Stomach (tissue), 9 donors: Measurements from ENCODE around the gene CRYBA2. TPM values are rescaled to one million over a fixed set of nuclear protein-coding genes. Genes with fewer than 3 reads are reported as not detected.

Experiments used
- DNase-seq, 2 donors: peaks; one replicate each; pipeline versions ENCODE4 v3.0.0 to v3.0.0-alpha.2; 2013 to 2019
- H3K27ac ChIP-seq, 5 donors: fragments of 200-600 bp in 4 of 5; sonication (generic) in 4 of 5; one replicate each; pipeline ENCODE4 v1.5.1; 2013 to 2019; ENCODE audit warnings: mild to moderate bottlenecking in 1 of 5, moderate library complexity in 1 of 5
- H3K27me3 ChIP-seq, 3 donors: fragments of 200-600 bp; sonication (generic); one replicate each; pipeline ENCODE4 v1.5.1; 2017 to 2019; ENCODE audit warnings: mixed run types in 1 of 3
- H3K36me3 ChIP-seq, 4 donors: fragments of 200-600 bp; sonication (generic); 1 replicate in 3 of 4; 2 replicates in 1 of 4; pipeline ENCODE4 v1.5.1; 2016 to 2019
- H3K4me1 ChIP-seq, 4 donors: fragments of 200-600 bp; sonication (generic); one replicate each; pipeline ENCODE4 v1.5.1; 2016 to 2019
- H3K4me3 ChIP-seq, 4 donors: fragments of 200-600 bp; sonication (generic) in 3 of 4; one replicate each; pipeline ENCODE4 v1.5.1; 2016 to 2019; ENCODE audit warnings: mild to moderate bottlenecking in 1 of 4
- H3K9me3 ChIP-seq, 4 donors: fragments of 200-600 bp; sonication (generic); one replicate each; pipeline ENCODE4 v1.5.1; 2016 to 2019
- EP300 ChIP-seq: sonication (generic); formaldehyde crosslinking; IDR thresholded peaks from one replicate; pipeline ENCODE4 v1.6.1; 2017; ENCODE audit warnings: antibody characterized with exemption
- POLR2A ChIP-seq, 4 donors: fragments of 450-650 bp; IDR thresholded peaks; one replicate each; pipeline ENCODE4 v1.6.1; 2016; ENCODE audit warnings: antibody characterized with exemption in 4 of 4, control low read depth in 2 of 4, mild to moderate bottlenecking in 1 of 4, moderate library complexity in 1 of 4
- POLR2AphosphoS5 ChIP-seq, 3 donors: sonication (generic); formaldehyde crosslinking; IDR thresholded peaks; one replicate each; pipeline ENCODE4 v1.6.1; 2016; ENCODE audit warnings: antibody characterized with exemption in 3 of 3
- WGBS, 5 donors: extraction: QIAGEN DNeasy Blood & Tissue Kit in 3 of 5; methylation state at CpG; one replicate each; pipeline versions ENCODE4 v1.1.5 to v1.1.7; 2013 to 2018; 5-methylcytosine and 5-hydroxymethylcytosine counted together
- intact Hi-C: fragments of 100-400 bp; cut with DNase I; formaldehyde crosslinking; loops from one replicate; pipeline ENCODE4 v1.15.1; 2023; ENCODE audit warnings: low total_unique reads
- polyA plus RNA-seq, 3 donors: library from polyadenylated mRNA; stranded (reverse); fragments of 200-250 nt; gene quantifications; one replicate each; pipeline ENCODE4 v1.2.3, GENCODE V29; 2013
- total RNA-seq, 5 donors: library from RNA; depleted of rRNA; stranded (reverse); fragments of >200 nt; gene quantifications; one replicate each; pipeline versions ENCODE4 v1.1.0 to v1.2.3, GENCODE V29; 2014 to 2016
- TF ChIP-seq, protein P1 (sequence below), 7 experiments: fragments of 450-650 bp in 4 of 7; fragments of 200-600 bp in 3 of 7; sonication (generic) in 3 of 7; IDR thresholded peaks; one replicate each; pipeline ENCODE4 v1.5.1; 2016 to 2019; ENCODE audit warnings: antibody characterized with exemption in 7 of 7, control low read depth in 2 of 7, mild to moderate bottlenecking in 1 of 7
- donor health status: healthy with polysubstance abuse.
- donor health status: Bipolar disorder and iron deficiency.
- donor health status: healthy.

CRYBA2 gene
- total and polyA plus RNA-seq, 8 donors = 1.2 to 7.5 (median 3.2) TPM; not detected in 4

GRCh38 chr2:219022616-219023015 is 29.4 kb upstream of the CRYBA2 start:
- no peak overlapping the region for H3K27ac ChIP-seq
- DNase-seq = no peak
- peaks cover 0 to 38% (median 0%) of the 10 kb centered on the region in 3 donors for H3K27me3 ChIP-seq
- no peaks in the 10 kb centered on the region for H3K36me3 ChIP-seq
- no peak overlapping the region for H3K4me3 ChIP-seq
- intact Hi-C loops = loop anchor here (10.0 kb wide), 2 partner anchors 132 to 282 kb away; partner anchors contain the start of gene PTPRN
- TF ChIP-seq POLR2A (IDR thresholded peaks at IDR 0.05) = no peak
- TF ChIP-seq, protein P1, sequence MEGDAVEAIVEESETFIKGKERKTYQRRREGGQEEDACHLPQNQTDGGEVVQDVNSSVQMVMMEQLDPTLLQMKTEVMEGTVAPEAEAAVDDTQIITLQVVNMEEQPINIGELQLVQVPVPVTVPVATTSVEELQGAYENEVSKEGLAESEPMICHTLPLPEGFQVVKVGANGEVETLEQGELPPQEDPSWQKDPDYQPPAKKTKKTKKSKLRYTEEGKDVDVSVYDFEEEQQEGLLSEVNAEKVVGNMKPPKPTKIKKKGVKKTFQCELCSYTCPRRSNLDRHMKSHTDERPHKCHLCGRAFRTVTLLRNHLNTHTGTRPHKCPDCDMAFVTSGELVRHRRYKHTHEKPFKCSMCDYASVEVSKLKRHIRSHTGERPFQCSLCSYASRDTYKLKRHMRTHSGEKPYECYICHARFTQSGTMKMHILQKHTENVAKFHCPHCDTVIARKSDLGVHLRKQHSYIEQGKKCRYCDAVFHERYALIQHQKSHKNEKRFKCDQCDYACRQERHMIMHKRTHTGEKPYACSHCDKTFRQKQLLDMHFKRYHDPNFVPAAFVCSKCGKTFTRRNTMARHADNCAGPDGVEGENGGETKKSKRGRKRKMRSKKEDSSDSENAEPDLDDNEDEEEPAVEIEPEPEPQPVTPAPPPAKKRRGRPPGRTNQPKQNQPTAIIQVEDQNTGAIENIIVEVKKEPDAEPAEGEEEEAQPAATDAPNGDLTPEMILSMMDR (IDR thresholded peaks at IDR 0.05) = no peak
- no peak for TF ChIP-seq POLR2AphosphoS5 (IDR thresholded peaks at IDR 0.05)
- TF ChIP-seq EP300 = no peak
- H3K9me3 ChIP-seq = no peaks in the 10 kb centered on the region
- no peaks in the 10 kb centered on the region for H3K4me1 ChIP-seq
- WGBS, 5 donors = 77 to 97% (median 90%) methylated on average over 4 to 5 of the region's 5 CpGs

- Histone ChIP-seq H3K36me3 (no peaks in the 10 kb centered on the region), H3K9me3 (no peaks in the 10 kb centered on the region), H3K27me3 (peaks cover 0 to 43% (median 0%) of the 10 kb centered on the region in 3 donors), H3K4me1 (no peaks in the 10 kb centered on the region), H3K27ac (no peak overlapping the region), H3K4me3 (no peak overlapping the region)
- TF ChIP-seq POLR2A (IDR thresholded peaks at IDR 0.05) = no peak
- no peak for TF ChIP-seq POLR2AphosphoS5 (IDR thresholded peaks at IDR 0.05)
- TF ChIP-seq, protein P1 (IDR thresholded peaks at IDR 0.05) = no peak
- TF ChIP-seq EP300 = no peak
- intact Hi-C loops = loop anchor here (10.0 kb wide), 2 partner anchors 133 to 283 kb away; partner anchors contain the start of gene PTPRN
- WGBS, 5 donors = 83 to 90% (median 87%) methylated on average over 12 of the region's 12 CpGs
- DNase-seq = no peak
Measured at GRCh38 chr2:219022041-219022440, 28.8 kb upstream of the CRYBA2 start.

- WGBS, 5 donors = 74 to 80% (median 77%) methylated on average over 4 to 9 of the region's 9 CpGs
- no peak for TF ChIP-seq POLR2AphosphoS5 (IDR thresholded peaks at IDR 0.05)
- no peak for TF ChIP-seq EP300
- TF ChIP-seq, protein P1 (IDR thresholded peaks at IDR 0.05) = no peak
- no peak for TF ChIP-seq POLR2A (IDR thresholded peaks at IDR 0.05)
- no peak overlapping the region for H3K4me3 ChIP-seq
- H3K27ac ChIP-seq = no peak overlapping the region
- H3K4me1 ChIP-seq = no peaks in the 10 kb centered on the region
- DNase-seq = no peak
- H3K27me3 ChIP-seq = peaks cover 0 to 44% (median 0%) of the 10 kb centered on the region in 3 donors
- no peaks in the 10 kb centered on the region for H3K9me3 ChIP-seq
- no peaks in the 10 kb centered on the region for H3K36me3 ChIP-seq
- intact Hi-C loops = loop anchor here (10.0 kb wide), 2 partner anchors 133 to 283 kb away; partner anchors contain the start of gene PTPRN
Measured at GRCh38 chr2:219021591-219021990, 28.4 kb upstream of the CRYBA2 start.

- DNase-seq = peak in 1 of 2 donors; percentile 54
- no peak overlapping the region for H3K4me3 ChIP-seq
- no peak overlapping the region for H3K27ac ChIP-seq
- 49 to 69% (median 64%) methylated on average over 9 to 11 of the region's 11 CpGs for WGBS, 5 donors
- peaks cover 0 to 44% (median 0%) of the 10 kb centered on the region in 3 donors for H3K27me3 ChIP-seq
- no peaks in the 10 kb centered on the region for H3K36me3 ChIP-seq
- TF ChIP-seq POLR2A (IDR thresholded peaks at IDR 0.05) (no peak), EP300 (no peak), POLR2AphosphoS5 (IDR thresholded peaks at IDR 0.05) (no peak)
- TF ChIP-seq, protein P1 (IDR thresholded peaks at IDR 0.05) = no peak
- intact Hi-C loops = loop anchor here (10.0 kb wide), 2 partner anchors 134 to 284 kb away; partner anchors contain the start of gene PTPRN
- no peaks in the 10 kb centered on the region for H3K9me3 ChIP-seq
- H3K4me1 ChIP-seq = no peaks in the 10 kb centered on the region
Measured at GRCh38 chr2:219020604-219021365, 27.6 kb upstream of the CRYBA2 start.
